DND-41 (cell line): Measurements from ENCODE around the gene AGTR1.

Source experiments
- ATAC-seq: fragments of 200-7000 bp; cut with Tn5 transposase; 3 replicates; pipeline ENCODE4 v1.9.1; 2021; ENCODE audit warnings: low read depth; ENCODE audit not compliant: insufficient read depth
- DNase-seq: peaks from one replicate; pipeline ENCODE4 v3.0.0-alpha.2; 2020
- H2AFZ ChIP-seq: 2 replicates; pipeline ENCODE4 v1.6.0; 2012; ENCODE audit warnings: low read depth, low read length
- H3K27ac ChIP-seq: 2 replicates; pipeline ENCODE4 v1.5.1; 2012; ENCODE audit warnings: low read length, inconsistent platforms
- H3K27me3 ChIP-seq: fragments of 200-600 bp; sonication (generic); 2 replicates; pipeline ENCODE4 v1.6.0; 2012; ENCODE audit warnings: low read length, mild to moderate bottlenecking, inconsistent platforms; ENCODE audit not compliant: insufficient read depth, poor library complexity
- H3K36me3 ChIP-seq: 2 replicates; pipeline ENCODE4 v1.5.1; 2012; ENCODE audit warnings: low read length, inconsistent platforms; ENCODE audit not compliant: insufficient read depth
- H3K4me1 ChIP-seq: 2 replicates; pipeline ENCODE4 v1.5.1; 2012; ENCODE audit warnings: mild to moderate bottlenecking, low read length; ENCODE audit not compliant: insufficient read depth
- H3K4me2 ChIP-seq: 2 replicates; pipeline ENCODE4 v1.6.0; 2012; ENCODE audit warnings: mild to moderate bottlenecking, moderate library complexity, low read length, inconsistent platforms; ENCODE audit not compliant: insufficient read depth
- H3K4me3 ChIP-seq, 2 experiments: fragments of 200-600 bp in 1 of 2; shearing (Covaris generic) in 1 of 2; 2 replicates each; pipeline ENCODE4 v1.5.1; 2012 to 2016; ENCODE audit warnings: inconsistent platforms in 2 of 2, low read length in 2 of 2, mild to moderate bottlenecking in 2 of 2, low read depth in 1 of 2, moderate library complexity in 1 of 2
- H3K79me2 ChIP-seq: 2 replicates; pipeline ENCODE4 v1.6.0; 2012; ENCODE audit warnings: low read length, inconsistent platforms; ENCODE audit not compliant: insufficient read depth
- H3K9ac ChIP-seq: 2 replicates; pipeline ENCODE4 v1.6.0; 2012; ENCODE audit warnings: low read depth, mild to moderate bottlenecking, inconsistent platforms, low read length, moderate library complexity
- H3K9me3 ChIP-seq: 2 replicates; pipeline ENCODE4 v1.5.1; 2012; ENCODE audit warnings: low read length, moderate library complexity, mild to moderate bottlenecking, inconsistent platforms; ENCODE audit not compliant: insufficient read depth, severe bottlenecking
- H4K20me1 ChIP-seq: 2 replicates; pipeline ENCODE4 v1.6.0; 2012; ENCODE audit warnings: low read length; ENCODE audit not compliant: insufficient read depth
- EZH2 ChIP-seq: IDR thresholded peaks from 3 replicates; pipeline ENCODE4 v1.6.1; 2012; ENCODE audit warnings: borderline replicate concordance, low read depth, mild to moderate bottlenecking, moderate library complexity, low read length, inconsistent platforms; ENCODE audit not compliant: severe bottlenecking
- TF ChIP-seq, protein P1 (sequence below): IDR thresholded peaks from 2 replicates; pipeline ENCODE4 v1.5.1; 2012; ENCODE audit warnings: borderline replicate concordance, low read length, moderate library complexity, mild to moderate bottlenecking; ENCODE audit not compliant: poor library complexity, severe bottlenecking; ENCODE audit errors: extremely low read depth

The AGTR1 gene

GRCh38 chr3:148681080-148681479 is 16.6 kb upstream of the AGTR1 start:
- no peaks in the 10 kb centered on the region for H4K20me1 ChIP-seq
- no peak overlapping the region for H3K9ac ChIP-seq
- no peaks in the 10 kb centered on the region for H3K79me2 ChIP-seq
- no peak overlapping the region for H2AFZ ChIP-seq
- H3K9me3 ChIP-seq = no peaks in the 10 kb centered on the region
- no peaks in the 10 kb centered on the region for H3K27me3 ChIP-seq
- DNase-seq (no peak), ATAC-seq (no peak)
- no peaks in the 10 kb centered on the region for H3K4me1 ChIP-seq
- H3K4me2 ChIP-seq = no peak overlapping the region
- no peak overlapping the region for H3K27ac ChIP-seq
- TF ChIP-seq EZH2 = no peak
- TF ChIP-seq, protein P1, sequence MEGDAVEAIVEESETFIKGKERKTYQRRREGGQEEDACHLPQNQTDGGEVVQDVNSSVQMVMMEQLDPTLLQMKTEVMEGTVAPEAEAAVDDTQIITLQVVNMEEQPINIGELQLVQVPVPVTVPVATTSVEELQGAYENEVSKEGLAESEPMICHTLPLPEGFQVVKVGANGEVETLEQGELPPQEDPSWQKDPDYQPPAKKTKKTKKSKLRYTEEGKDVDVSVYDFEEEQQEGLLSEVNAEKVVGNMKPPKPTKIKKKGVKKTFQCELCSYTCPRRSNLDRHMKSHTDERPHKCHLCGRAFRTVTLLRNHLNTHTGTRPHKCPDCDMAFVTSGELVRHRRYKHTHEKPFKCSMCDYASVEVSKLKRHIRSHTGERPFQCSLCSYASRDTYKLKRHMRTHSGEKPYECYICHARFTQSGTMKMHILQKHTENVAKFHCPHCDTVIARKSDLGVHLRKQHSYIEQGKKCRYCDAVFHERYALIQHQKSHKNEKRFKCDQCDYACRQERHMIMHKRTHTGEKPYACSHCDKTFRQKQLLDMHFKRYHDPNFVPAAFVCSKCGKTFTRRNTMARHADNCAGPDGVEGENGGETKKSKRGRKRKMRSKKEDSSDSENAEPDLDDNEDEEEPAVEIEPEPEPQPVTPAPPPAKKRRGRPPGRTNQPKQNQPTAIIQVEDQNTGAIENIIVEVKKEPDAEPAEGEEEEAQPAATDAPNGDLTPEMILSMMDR = no peak
- H3K4me3 ChIP-seq = no peak overlapping the region
- no peaks in the 10 kb centered on the region for H3K36me3 ChIP-seq

GRCh38 chr3:148682997-148683396 is 14.7 kb upstream of the AGTR1 start:
- DNase-seq = no peak

GRCh38 chr3:148694116-148694515 is 3.6 kb upstream of the AGTR1 start:
- Histone ChIP-seq H3K79me2 (no peaks in the 10 kb centered on the region), H3K9me3 (no peaks in the 10 kb centered on the region), H4K20me1 (no peaks in the 10 kb centered on the region), H2AFZ (no peak overlapping the region), H3K27me3 (no peaks in the 10 kb centered on the region), H3K4me2 (no peak overlapping the region), H3K27ac (no peak overlapping the region), H3K36me3 (no peaks in the 10 kb centered on the region), H3K4me1 (no peaks in the 10 kb centered on the region), H3K4me3 (no peak overlapping the region), H3K9ac (no peak overlapping the region)
- ATAC-seq (no peak), DNase-seq (no peak)
- TF ChIP-seq, protein P1 = no peak
- TF ChIP-seq EZH2 = no peak

More at GRCh38 chr3:148682997-148683396, 14.7 kb upstream of the AGTR1 start:
- no peaks in the 10 kb centered on the region for H3K9me3 ChIP-seq
- H3K79me2 ChIP-seq = no peaks in the 10 kb centered on the region
- H3K4me2 ChIP-seq = no peak overlapping the region
- no peak overlapping the region for H2AFZ ChIP-seq
- H3K4me3 ChIP-seq = no peak overlapping the region
- no peak for ATAC-seq
- no peaks in the 10 kb centered on the region for H3K27me3 ChIP-seq
- H3K9ac ChIP-seq = no peak overlapping the region
- no peak for TF ChIP-seq EZH2
- TF ChIP-seq, protein P1 = no peak
- no peaks in the 10 kb centered on the region for H3K36me3 ChIP-seq
- H3K27ac ChIP-seq = no peak overlapping the region
- no peaks in the 10 kb centered on the region for H3K4me1 ChIP-seq
- H4K20me1 ChIP-seq = no peaks in the 10 kb centered on the region
